Measurements from ENCODE around the gene F8.

F8 gene

GRCh38 chrX:154802947-154803346, 219.6 kb downstream of the F8 start:
- no peak for TF ChIP-seq POLR2AphosphoS5 (IDR thresholded peaks at IDR 0.05; ENCODE audit: low read depth, low read length)
- no peak for TF ChIP-seq TAF1 (IDR thresholded peaks at IDR 0.05; ENCODE audit: borderline replicate concordance, insufficient read depth, low read length)
- no peak for TF ChIP-seq FOXP2 (optimal IDR thresholded peaks at IDR 0.05; ENCODE audit: borderline replicate concordance, extremely low read depth, extremely low read length, insufficient read depth)
- TF ChIP-seq SIN3A (IDR thresholded peaks at IDR 0.05; ENCODE audit: borderline replicate concordance, insufficient read depth, low read length) = no peak
- TF ChIP-seq, protein P1, sequence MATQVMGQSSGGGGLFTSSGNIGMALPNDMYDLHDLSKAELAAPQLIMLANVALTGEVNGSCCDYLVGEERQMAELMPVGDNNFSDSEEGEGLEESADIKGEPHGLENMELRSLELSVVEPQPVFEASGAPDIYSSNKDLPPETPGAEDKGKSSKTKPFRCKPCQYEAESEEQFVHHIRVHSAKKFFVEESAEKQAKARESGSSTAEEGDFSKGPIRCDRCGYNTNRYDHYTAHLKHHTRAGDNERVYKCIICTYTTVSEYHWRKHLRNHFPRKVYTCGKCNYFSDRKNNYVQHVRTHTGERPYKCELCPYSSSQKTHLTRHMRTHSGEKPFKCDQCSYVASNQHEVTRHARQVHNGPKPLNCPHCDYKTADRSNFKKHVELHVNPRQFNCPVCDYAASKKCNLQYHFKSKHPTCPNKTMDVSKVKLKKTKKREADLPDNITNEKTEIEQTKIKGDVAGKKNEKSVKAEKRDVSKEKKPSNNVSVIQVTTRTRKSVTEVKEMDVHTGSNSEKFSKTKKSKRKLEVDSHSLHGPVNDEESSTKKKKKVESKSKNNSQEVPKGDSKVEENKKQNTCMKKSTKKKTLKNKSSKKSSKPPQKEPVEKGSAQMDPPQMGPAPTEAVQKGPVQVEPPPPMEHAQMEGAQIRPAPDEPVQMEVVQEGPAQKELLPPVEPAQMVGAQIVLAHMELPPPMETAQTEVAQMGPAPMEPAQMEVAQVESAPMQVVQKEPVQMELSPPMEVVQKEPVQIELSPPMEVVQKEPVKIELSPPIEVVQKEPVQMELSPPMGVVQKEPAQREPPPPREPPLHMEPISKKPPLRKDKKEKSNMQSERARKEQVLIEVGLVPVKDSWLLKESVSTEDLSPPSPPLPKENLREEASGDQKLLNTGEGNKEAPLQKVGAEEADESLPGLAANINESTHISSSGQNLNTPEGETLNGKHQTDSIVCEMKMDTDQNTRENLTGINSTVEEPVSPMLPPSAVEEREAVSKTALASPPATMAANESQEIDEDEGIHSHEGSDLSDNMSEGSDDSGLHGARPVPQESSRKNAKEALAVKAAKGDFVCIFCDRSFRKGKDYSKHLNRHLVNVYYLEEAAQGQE (IDR thresholded peaks at IDR 0.05; ENCODE audit: insufficient read depth in 1 of 2, low read depth in 2 of 2, low read length in 2 of 2) = no peak

GRCh38 chrX:154800478-154801210, 221.9 kb downstream of the F8 start:
- TF ChIP-seq, protein P1 (IDR thresholded peaks at IDR 0.05; ENCODE audit: insufficient read depth in 1 of 2, low read depth in 2 of 2, low read length in 2 of 2) = no peak
- TF ChIP-seq POLR2AphosphoS5 (IDR thresholded peaks at IDR 0.05; ENCODE audit: low read depth, low read length) = no peak

DNA sequence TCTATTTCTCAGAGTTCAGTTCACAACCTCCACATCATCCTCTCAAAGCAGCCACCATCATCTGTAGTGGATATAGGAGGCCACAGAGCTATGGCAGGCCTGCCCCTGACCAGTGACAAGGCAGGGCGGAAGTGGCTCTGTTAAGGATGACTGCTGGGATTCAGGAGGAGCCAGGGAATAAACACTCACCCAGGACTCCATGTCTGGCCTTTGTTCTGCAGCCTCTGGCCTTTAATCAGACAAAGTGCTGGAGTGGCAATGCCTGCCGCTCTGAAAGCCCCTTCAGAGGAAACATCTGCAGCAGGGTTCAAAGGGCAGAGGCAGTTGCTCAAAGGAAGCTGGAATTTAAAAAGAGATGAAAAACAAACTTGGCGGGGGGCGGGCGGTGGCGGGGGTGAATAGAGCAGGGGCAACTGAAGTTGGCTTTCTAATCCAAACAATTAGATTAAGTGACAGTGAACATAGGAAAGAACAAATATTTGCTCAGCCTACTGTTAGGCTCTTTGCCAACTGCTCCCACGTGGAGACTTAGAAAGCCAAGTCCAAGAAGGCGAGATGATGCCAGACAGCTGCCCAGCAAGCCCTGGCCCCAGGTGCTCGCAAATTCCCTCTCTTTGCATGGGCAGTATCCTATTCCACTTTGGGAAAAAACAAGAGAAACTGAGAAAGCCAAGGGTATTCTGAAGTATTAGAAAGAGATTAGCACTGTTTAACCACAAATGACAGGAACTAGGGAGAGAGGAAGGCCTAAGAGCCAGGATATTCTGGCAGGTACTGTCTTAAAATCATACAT, 222.8 kb downstream of the F8 start:
- TF ChIP-seq POLR2AphosphoS5 (IDR thresholded peaks at IDR 0.05; ENCODE audit: low read depth, low read length) (no peak), TAF1 (IDR thresholded peaks at IDR 0.05; ENCODE audit: borderline replicate concordance, insufficient read depth, low read length) (no peak), FOXP2 (optimal IDR thresholded peaks at IDR 0.05; ENCODE audit: borderline replicate concordance, extremely low read depth, extremely low read length, insufficient read depth) (no peak), SIN3A (IDR thresholded peaks at IDR 0.05; ENCODE audit: borderline replicate concordance, insufficient read depth, low read length) (no peak)
- TF ChIP-seq, protein P1 (IDR thresholded peaks at IDR 0.05; ENCODE audit: insufficient read depth in 1 of 2, low read depth in 2 of 2, low read length in 2 of 2) = no peak

GRCh38 chrX:154797006-154797405, 225.5 kb downstream of the F8 start:
- no peak for TF ChIP-seq FOXP2 (optimal IDR thresholded peaks at IDR 0.05; ENCODE audit: borderline replicate concordance, extremely low read depth, extremely low read length, insufficient read depth)
- TF ChIP-seq SIN3A (IDR thresholded peaks at IDR 0.05; ENCODE audit: borderline replicate concordance, insufficient read depth, low read length) = no peak
- TF ChIP-seq POLR2AphosphoS5 (IDR thresholded peaks at IDR 0.05; ENCODE audit: low read depth, low read length) = no peak
- no peak for TF ChIP-seq TAF1 (IDR thresholded peaks at IDR 0.05; ENCODE audit: borderline replicate concordance, insufficient read depth, low read length)
- TF ChIP-seq, protein P1 (IDR thresholded peaks at IDR 0.05; ENCODE audit: insufficient read depth in 1 of 2, low read depth in 2 of 2, low read length in 2 of 2) = no peak
